GM18520 (cell line): ENCODE measurements around the gene OLFML1.

Experiments
- ATAC-seq: cut with Tn5 transposase; IDR thresholded peaks from one replicate; pipeline ENCODE4 v1.9.1; 2021; ENCODE audit not compliant: unreplicated experiment

OLFML1 gene

DNA sequence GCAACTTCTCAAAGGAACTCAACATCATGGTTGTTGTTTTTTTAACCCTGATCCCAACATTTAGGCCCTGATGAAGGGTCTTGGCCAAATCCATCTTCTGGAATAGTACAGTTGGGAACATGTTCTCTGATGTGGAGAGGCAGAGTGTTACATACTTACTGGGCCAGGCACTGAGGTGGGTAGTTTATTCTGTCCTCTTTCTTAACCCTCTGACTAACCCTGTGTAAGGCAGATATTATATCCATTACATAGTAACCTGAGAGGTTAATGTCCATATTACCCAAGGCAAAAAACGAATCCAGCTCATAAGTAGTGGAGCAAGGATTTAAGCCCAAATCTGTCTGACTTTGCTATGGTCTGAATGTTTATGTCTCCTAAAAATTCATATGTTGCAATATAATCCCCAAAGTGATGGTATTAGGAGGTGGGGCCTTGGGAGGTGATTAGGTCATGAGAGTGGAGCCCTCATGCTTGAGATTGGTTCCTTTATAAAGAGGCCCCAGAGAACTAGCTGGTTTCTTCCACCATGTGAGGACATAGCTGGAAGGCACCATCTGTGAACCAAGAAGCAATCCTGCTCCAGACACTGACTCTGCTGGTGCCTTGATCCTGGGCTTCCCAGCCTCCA is 44.8 kb downstream of the OLFML1 start:
- ATAC-seq = no peak

DNA sequence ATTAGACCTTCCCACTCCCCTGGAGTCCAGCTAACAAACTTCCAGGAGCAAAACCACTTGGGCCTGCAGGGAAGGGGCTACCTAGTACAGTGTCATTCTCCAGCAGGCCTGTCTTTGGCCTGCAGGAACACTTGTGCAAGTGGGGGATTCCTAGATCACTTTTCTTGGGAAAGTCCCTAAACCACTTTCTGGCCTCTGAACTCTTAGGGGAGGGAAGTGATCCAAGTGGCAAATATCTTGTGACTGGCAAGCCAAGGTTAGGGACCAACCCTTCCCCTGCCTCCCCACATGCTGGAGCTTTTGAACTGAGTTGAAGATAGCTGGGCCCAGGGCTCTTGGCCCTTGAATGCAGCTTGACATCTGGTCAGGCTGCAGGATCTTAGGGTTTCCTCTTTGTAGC is 45.7 kb downstream of the OLFML1 start:
- peak; percentile 32 for ATAC-seq

DNA sequence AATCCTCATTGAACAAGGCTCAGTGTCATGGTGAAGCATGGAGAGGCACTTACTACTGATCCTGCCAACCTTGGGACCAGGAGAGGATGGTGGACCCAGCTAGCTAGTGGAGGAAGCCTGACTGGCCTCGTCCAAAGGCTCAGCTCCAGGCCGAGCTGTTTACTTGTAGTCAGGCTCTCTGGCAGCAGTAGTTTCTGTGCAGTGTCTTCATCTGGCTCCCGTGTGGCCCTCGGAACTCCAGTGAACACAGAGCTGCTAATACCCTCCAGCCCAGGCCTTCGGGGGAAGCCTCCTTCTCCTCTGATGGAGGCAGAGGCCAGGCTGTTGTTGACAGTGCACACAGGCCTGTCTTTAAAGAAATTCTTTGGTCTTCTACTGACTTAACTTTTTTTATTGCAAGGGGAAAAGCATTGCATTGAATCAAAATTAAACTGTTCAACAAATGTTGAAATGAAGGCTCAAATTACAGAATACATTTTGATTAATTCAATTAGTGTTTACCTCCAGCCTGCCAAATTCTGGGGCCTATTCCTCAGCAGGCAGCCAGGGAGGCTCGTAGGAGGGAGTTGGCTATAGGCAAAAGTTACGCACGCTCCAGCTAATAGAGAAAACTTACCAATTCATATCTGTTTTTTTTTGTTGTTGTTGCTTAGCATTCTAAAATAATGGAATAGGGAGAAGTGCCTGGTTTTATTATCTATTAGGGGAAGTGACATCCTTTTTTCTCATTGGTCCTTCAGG is 47.3 kb downstream of the OLFML1 start:
- no peak for ATAC-seq

DNA sequence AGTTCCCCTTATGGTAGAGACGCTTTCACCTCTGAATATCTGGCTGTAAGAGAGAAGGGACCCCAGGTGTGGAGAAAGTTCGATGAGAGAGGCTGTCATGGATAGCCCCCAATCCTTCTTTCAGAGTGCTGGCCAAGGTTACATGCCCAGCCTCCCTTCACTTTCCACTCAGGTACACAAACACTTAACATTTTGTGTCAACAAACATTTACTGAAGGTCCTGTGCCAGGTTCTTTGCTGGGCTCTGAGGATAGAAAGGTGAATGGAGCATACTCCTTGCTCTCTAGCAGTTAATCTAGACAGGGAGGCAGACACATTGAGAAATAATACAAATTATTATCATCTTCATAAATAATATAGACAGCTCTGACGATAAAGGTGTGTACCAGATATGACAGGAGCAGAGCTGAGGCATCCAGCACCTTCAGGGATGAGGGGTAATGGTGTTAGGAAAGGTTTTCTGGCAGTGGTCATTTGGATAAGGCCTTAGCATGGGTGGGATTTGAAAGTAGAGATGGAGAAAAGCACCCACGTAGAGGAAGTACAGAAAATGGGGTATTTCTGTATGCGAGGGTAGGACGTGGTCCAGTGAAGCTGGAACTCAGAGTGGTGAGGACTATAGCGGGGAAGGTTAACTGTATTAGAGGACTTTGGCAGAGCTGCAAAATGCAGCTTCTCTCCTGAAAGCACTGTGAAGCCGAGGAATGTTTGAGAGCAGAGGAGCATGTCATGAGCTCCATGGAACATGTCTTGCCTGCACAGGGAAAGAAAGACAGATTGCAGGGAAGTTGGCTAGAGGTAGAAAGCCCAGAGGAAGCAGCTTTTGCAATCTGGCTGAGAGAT is 48.1 kb downstream of the OLFML1 start:
- no peak for ATAC-seq

DNA sequence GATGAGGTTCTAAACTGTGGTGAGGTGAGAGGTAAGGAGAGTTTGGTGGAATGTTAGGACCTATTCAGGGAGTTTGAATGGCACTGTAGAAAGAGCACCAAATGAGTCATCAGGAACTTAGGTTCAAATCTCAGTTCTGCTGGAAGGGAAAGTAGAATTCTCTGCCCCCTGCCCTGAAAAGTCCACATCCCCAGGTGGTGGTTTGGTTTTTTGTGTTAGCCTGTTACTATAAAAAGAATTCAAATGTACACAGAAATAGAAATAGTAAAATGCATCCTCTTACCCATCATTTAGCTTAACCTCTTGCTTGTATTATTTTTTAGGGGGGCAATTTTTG is 48.7 kb downstream of the OLFML1 start:
- no peak for ATAC-seq

DNA sequence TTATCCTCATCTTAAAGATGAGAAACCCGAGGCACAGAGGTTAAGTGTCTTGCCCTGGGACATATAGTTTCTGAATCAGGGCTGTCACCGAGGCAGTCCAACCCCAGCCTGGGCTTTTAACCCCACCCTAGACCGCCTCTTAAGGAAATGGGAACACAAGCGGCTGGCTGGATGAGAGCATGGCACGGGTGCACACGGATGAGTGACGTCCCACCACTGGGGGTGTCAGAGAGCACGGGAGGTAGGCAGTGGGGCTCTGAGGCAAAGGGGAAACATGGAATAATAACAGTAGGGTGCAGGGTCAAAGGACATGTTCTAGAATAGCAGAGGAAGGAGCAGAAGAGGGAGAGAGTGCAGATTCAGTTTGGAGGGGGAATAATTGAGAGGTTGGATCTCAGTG is 50.8 kb downstream of the OLFML1 start:
- no peak for ATAC-seq

DNA sequence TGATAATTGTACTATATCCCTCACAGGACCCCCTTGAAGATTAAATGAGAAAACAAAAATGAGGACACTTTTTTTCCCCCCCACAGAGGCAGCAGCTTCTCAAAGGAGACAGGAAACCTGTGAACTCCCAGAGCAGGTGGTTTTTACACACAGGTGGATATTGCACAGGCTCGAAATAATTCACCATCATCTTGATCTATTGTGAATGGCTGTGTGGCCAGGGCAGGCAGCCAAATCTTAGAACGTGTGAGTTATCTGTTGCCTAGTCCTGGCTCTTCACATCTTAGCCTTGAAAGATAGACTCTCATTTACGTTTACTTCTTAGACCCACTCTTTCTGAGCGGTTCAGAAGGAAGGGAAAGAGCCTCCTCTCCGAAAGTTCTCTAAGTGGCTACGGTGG is 52.0 kb downstream of the OLFML1 start:
- ATAC-seq = no peak

DNA sequence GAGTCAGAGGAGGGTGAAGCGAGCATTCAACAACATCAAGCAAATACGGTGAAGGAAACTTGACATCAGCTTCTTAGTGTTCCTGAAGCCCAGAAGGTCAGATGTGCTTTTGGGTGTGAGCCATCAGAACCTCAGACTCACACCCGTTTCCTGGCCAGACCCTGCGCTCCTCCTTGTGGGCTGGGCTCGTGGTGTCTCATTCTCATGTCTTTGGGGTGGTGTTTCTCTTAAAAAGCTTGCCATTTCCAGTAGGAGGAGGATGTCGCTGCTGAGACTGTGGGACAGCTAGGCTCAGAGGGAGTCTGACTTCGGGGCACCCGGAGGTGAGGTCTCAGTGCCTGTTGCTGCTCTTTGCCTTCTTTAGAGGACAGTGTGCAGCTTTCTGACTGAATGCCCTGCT is 52.7 kb downstream of the OLFML1 start:
- ATAC-seq = no peak

DNA sequence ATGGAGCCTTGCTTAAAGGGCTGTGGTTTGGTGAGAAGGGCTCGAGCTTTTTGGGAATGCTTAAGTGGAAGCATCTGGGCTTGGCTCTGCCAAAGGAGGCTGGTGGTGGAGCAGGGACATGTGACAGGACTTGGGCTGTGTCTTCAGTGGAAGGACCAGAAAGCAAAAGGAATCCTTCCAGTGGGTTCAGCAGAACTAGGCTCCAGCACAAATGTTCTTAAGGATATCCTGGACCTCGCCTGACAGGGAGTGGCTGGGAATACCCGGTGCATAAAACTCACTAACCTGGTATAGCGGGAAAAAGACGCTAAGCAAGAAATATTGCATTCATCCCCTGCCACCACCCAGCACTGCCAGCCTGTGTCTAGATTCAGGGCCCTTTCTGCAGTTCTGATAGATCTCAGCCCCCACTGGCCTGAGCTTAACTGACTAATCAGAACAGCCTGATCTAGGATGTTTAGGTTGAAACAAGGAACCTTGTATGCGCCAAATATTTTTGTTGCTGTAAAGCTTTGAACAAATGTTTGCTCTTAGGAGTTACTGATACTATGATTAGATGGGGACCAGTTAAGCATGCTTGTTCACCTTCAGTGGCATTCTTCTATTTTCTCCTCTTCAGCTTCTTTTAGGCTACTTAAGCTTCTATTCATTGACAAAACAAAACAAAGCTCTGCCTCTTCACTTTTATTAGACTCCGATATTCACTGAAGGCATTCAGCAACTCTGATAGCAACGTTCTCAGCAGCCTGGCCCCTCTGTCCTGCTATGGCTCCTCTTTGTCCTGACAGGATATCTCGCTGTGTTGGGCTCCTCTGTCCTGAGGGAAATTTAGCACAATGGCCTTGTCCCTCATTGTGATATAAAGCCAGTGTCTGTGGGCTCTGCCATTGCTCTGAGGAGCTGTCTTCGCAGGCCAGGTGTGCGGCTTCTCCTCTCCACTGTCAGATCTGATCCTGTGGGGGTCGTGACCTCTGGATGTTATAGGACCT is 53.5 kb downstream of the OLFML1 start:
- no peak for ATAC-seq

DNA sequence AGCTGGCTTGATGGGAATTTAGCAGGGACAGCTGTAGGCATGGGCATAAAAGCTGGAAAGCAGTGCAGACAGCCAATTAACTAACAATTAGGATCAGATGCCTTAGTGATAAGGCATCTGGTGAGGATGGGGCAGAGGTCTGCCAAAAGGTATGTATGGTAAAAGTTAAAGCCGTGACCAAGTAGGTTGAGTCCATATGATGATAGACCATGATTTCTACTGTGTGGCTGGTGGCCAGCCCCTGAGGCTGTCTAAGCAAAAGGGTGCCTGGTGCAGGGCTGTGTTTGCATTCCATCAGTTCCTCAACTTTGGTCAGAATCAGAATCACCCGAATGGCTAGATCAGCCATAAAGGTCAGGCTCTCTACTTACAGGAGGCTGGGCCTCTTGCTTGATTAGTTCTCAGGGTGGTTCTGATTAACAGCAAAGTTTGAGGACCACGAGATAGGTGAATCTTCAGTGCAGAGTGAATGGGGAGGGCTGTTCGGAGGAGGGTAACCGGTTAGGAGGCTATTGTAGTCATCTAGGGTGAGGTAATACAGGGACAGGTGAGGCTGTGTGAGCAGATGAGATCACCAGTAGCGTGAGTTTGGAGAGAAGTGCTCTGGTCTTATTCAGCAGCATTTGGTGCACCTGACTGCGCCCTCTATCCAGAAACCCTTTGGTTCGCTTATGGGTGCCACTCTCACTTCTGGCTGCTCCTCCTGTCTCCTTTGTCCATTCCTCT is 55.7 kb downstream of the OLFML1 start:
- no peak for ATAC-seq

DNA sequence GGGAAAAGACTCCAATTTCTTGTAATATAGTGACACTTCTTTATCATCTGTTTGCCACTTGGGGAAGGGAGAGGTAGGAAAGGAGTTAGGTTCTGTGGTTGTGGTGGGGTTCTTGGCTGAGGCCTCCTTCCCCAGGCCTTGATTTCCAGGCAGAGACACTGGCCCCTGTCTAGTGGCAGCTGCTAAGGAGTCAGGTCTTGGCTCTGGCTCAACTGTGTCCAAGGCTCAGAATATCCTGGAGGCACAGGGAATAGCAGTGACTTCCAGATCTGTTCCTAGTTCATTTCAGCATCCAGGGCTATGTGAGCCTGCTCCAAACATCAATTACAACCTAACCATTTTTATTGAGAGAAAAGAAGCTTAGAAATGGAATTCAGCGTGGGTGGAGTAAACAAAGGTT is 58.0 kb downstream of the OLFML1 start:
- no peak for ATAC-seq

DNA sequence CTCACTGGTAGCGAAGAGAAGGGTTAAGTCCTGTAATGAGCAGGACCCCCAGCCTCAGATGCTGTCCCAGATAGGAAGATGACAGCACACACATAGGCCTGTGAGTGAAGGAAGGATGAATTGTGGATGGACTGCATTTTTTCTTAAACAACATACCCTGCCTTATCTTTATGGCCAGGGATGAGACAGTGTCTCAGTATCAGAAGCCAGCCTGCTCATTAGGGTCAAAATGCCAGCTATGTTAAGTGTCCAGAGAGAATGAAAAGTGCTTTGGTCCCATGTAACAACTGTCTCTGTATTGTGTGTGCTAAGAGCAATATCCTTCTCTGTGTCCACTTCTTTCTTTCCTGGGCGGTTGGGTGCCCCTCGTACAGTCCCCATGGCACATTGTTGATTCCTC is 58.7 kb downstream of the OLFML1 start:
- ATAC-seq = no peak

DNA sequence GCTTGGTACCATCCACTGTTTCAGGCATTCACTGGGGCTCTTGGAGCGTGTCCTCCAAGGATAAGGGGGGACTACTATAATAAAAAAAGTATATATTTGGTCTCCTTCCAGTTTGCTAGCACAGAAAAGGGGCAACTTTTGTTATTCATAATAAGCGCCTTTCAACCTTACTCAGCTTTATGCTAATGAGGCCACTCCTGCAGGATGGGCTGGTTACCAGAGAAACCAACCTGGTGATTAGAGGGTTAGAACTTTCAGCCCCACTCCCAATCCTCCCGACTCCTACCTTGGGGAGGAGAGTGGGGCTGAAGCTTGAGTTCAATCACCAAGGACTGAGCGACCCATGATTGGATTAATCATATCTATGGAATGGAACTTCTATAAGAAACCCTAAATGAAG is 60.3 kb downstream of the OLFML1 start:
- ATAC-seq = no peak

DNA sequence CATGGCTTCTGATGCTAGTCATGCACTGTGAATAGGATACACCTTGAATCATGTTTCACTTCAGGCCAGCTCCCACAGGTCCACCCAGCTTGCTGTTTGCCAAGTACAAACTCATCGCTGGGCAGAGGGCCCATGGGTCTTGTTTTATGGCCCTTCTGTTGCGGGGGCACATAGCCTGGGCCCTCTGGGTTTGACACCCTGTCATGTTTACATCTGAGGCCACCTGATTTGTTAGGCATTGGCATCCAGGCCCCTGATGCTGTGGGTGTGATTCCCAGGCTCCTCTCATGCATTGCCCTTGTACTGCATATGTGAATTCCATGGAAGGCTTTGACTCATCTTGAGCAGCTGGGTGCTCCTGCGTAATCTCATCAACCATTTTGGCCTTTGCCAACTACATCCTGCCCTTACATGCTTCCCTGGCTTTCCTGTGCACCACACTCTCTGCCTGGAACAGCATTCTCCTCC is 61.1 kb downstream of the OLFML1 start:
- no peak for ATAC-seq

DNA sequence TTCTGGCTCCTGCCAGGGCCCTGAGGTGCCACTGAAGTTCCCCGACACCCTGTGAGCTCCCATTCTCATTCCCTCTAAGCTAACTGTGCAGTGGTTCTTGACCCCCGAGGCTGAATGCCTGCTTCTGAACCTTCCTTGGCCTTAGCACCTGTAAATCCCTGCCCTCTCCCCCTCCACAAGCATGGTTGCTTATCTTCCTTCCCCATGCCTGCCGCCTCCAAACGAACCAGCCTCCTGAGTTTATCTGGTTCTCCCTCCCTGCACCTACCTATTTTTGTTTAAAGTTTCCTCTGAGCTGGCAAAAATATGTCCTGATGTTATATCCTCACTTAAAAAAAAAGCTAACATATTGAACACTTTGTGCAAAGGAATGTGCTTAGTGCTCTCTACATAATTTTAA is 62.4 kb downstream of the OLFML1 start:
- ATAC-seq = no peak

DNA sequence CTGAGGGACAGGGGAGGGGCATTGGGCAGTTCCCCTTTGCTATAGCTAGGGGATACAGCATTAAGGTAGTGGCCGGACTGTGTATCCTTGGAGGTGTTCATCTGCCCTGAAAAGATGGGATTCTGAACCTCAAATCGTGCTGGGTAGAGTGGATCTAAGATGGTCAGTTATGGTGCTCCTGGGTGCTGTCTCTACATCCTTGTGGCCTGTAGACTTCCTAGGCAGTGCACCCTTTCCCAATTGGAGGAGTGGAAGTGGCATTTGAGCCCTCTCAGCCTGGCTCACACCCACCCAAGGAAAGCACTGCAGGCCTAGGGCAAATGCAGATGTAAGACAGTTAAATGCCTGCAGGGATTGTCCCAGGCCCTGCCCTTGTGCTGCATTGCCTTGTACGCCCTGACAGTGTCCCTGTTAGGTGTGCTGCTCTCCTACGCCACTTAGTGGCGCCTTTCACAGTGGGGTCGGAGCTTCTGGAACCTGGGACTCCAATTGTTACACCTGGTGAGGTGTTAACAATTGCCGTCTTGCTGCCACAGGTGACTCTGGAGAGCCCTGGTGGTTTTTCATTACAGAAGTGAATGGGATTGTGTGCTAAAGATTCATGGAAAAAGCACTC is 63.5 kb downstream of the OLFML1 start:
- ATAC-seq = no peak

DNA sequence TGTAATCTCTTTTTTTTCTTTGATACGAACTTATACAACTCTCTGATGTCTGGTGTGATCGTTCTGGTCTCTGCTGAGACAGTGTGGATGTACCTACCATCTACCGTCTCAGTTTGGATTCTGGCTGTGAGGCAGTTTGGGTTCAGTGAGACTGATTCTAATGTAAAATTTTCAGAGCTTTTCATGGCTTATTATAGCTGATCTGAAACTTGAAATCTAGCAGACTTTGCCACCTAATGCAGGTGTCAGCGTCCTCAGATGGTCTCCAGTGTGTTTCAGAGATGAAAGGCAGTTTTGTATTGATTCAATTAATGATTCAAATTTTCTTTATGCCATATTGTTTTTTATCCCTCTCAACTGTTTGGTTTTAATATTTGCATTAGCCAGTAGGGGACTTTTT is 64.4 kb downstream of the OLFML1 start:
- ATAC-seq = no peak

DNA sequence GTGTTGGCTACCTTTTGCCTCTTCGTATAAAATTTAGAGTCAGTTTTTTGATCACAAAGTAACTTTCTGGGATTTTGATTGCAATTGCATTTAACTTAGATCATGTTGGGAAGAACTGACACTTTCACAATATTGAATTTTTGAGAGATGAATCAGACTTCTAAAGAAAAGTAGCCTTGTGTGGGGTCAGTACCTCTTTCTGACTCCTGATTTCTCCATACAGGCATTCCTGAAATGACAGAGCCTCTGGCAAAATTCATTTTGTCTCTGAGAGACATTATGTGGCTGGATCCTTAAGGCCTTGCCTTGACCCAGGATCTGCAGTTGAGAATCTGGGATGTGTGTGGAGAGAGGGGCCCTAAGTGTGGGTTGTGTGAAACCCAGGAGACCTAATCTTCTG is 66.3 kb downstream of the OLFML1 start:
- no peak for ATAC-seq

DNA sequence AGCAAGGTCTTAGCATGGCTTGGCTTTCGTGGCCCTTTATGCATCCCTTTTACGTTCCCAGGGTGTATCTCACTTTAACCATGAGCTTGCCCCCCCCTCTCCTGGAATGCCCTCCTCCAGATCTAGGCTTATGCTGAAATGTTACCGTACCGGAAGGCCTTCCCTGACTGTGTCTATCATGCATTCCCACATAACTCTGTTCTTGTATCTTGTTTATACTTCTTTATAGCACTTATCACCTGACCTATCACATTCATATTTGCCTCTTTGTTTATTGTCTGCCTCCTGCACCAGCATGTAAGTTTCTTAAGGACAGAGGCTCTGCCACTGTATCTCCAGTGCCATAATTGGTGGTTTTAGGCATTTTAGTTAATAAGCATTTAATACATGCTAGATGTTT is 67.4 kb downstream of the OLFML1 start:
- ATAC-seq = no peak
